Liver (tissue), 9 donors: ENCODE measurements around the gene CIDEB. TPM values are rescaled to one million over a fixed set of nuclear protein-coding genes. Genes with fewer than 3 reads are reported as not detected.

Source experiments
- DNase-seq: peaks from one replicate; pipeline ENCODE4 v3.0.0-alpha.2; 2017; ENCODE audit warnings: low spot score
- H3K27ac ChIP-seq, 2 donors: one replicate each; pipeline ENCODE4 v1.7.0; 2013; ENCODE audit warnings: inconsistent platforms in 2 of 2, low read length in 2 of 2, control low read depth in 1 of 2, low read depth in 1 of 2, mild to moderate bottlenecking in 1 of 2
- H3K27me3 ChIP-seq, 4 donors: one replicate each; pipeline versions ENCODE4 v1.6.1 to v1.7.0; 2013; ENCODE audit warnings: low read length in 3 of 4, inconsistent platforms in 1 of 4, mild to moderate bottlenecking in 1 of 4, moderate library complexity in 1 of 4; ENCODE audit not compliant: control insufficient read depth in 4 of 4, insufficient read depth in 4 of 4
- H3K36me3 ChIP-seq, 4 donors: one replicate each; pipeline versions ENCODE4 v1.6.1 to v1.7.0; 2013; ENCODE audit warnings: low read length in 3 of 4, mild to moderate bottlenecking in 3 of 4, low read depth in 1 of 4, moderate library complexity in 1 of 4; ENCODE audit not compliant: control insufficient read depth in 4 of 4, insufficient read depth in 3 of 4
- H3K4me1 ChIP-seq, 4 donors: one replicate each; pipeline versions ENCODE4 v1.6.1 to v1.7.0; 2013; ENCODE audit warnings: low read length in 3 of 4, mild to moderate bottlenecking in 3 of 4, moderate library complexity in 1 of 4; ENCODE audit not compliant: control insufficient read depth in 4 of 4, insufficient read depth in 4 of 4
- H3K4me3 ChIP-seq, 3 donors: one replicate each; pipeline versions ENCODE4 v1.6.1 to v1.7.0; 2013; ENCODE audit warnings: low read length in 3 of 3, control low read depth in 1 of 3, low read depth in 1 of 3, mild to moderate bottlenecking in 1 of 3
- H3K9ac ChIP-seq, 2 donors: one replicate each; pipeline ENCODE4 v1.7.0; 2013; ENCODE audit warnings: low read length in 2 of 2, mild to moderate bottlenecking in 2 of 2, moderate library complexity in 2 of 2, control low read depth in 1 of 2, low read depth in 1 of 2
- H3K9me3 ChIP-seq, 4 donors: one replicate each; pipeline versions ENCODE4 v1.6.1 to v1.7.0; 2013; ENCODE audit warnings: low read length in 3 of 4; ENCODE audit not compliant: control insufficient read depth in 4 of 4
- ATF3 ChIP-seq: IDR thresholded peaks from 2 replicates; pipeline ENCODE4 v1.6.1; 2016; ENCODE audit warnings: antibody characterized with exemption
- CTCF ChIP-seq: fragments of 150-350 bp; IDR thresholded peaks from 2 replicates; pipeline ENCODE4 v1.5.1; 2017; ENCODE audit warnings: improper control_type of control experiment, low read depth, low read length; ENCODE audit not compliant: missing input control
- EGR1 ChIP-seq, 2 donors: IDR thresholded peaks; 2 replicates each; pipeline ENCODE4 v1.6.1; 2016 to 2018; ENCODE audit warnings: antibody characterized with exemption in 2 of 2, low read depth in 2 of 2
- FOXA1 ChIP-seq: IDR thresholded peaks from 2 replicates; pipeline ENCODE4 v1.6.1; 2016; ENCODE audit warnings: antibody characterized with exemption
- FOXA2 ChIP-seq: IDR thresholded peaks from 2 replicates; pipeline ENCODE4 v1.6.1; 2016; ENCODE audit warnings: antibody characterized with exemption
- GABPA ChIP-seq, 2 donors: IDR thresholded peaks in 1 of 2; conservative IDR thresholded peaks in 1 of 2; 2 replicates each; pipeline ENCODE4 v1.6.1; 2016; ENCODE audit warnings: antibody characterized with exemption in 2 of 2, mild to moderate bottlenecking in 1 of 2, moderate library complexity in 1 of 2
- HNF4A ChIP-seq, 2 donors: conservative IDR thresholded peaks; 2 replicates each; pipeline ENCODE4 v1.6.1; 2016; ENCODE audit warnings: antibody characterized with exemption in 2 of 2, mild to moderate bottlenecking in 2 of 2
- HNF4G ChIP-seq: IDR thresholded peaks from 2 replicates; pipeline ENCODE4 v1.6.1; 2016; ENCODE audit warnings: antibody characterized with exemption
- JUND ChIP-seq, 2 donors: IDR thresholded peaks; 2 replicates each; pipeline ENCODE4 v1.6.1; 2016; ENCODE audit warnings: antibody characterized with exemption in 2 of 2
- RAD21 ChIP-seq, 2 donors: IDR thresholded peaks; 2 replicates each; pipeline ENCODE4 v1.6.1; 2016; ENCODE audit warnings: antibody characterized with exemption in 2 of 2, mild to moderate bottlenecking in 2 of 2
- REST ChIP-seq: IDR thresholded peaks from 2 replicates; pipeline ENCODE4 v1.6.1; 2016; ENCODE audit warnings: antibody characterized with exemption, mild to moderate bottlenecking
- SP1 ChIP-seq: IDR thresholded peaks from 2 replicates; pipeline ENCODE4 v1.6.1; 2018; ENCODE audit warnings: antibody characterized with exemption, mild to moderate bottlenecking
- TAF1 ChIP-seq: conservative IDR thresholded peaks from 2 replicates; pipeline ENCODE4 v1.6.1; 2016; ENCODE audit warnings: antibody characterized with exemption, mild to moderate bottlenecking
- ZBTB33 ChIP-seq: IDR thresholded peaks from 2 replicates; pipeline ENCODE4 v1.6.1; 2016; ENCODE audit warnings: antibody characterized with exemption
- WGBS: extraction: QIAGEN DNeasy Blood & Tissue Kit; methylation state at CpG from one replicate; pipeline ENCODE4 v1.1.7; 2013; 5-methylcytosine and 5-hydroxymethylcytosine counted together
- polyA plus RNA-seq, 2 donors: library from polyadenylated mRNA; stranded (reverse) in 1 of 2; unstranded in 1 of 2; fragments of 200-250 nt in 1 of 2; fragments of >200 nt in 1 of 2; fragmentation: Nextera tagmentation in 1 of 2; extraction: Ambion mirVana in 1 of 2; gene quantifications; one replicate each; pipeline versions ENCODE4 v1.2.1 to v1.2.3, GENCODE V29; 2013 to 2015
- total RNA-seq, 2 donors: library from RNA; depleted of rRNA; stranded (reverse); fragments of >200 nt; gene quantifications; one replicate each; pipeline ENCODE4 v1.2.3, GENCODE V29; 2014
- TF ChIP-seq, protein P1 (sequence below): IDR thresholded peaks from 2 replicates; pipeline ENCODE4 v1.6.1; 2016; ENCODE audit warnings: antibody characterized with exemption
- donor health status: healthy.
- donor health status: healthy.
- donor health status: healthy.
- donor health status: healthy.
- donor health status: healthy.

Gene CIDEB
- total and polyA plus RNA-seq, 4 donors, result 32.1 to 312 (median 159) TPM

GRCh38 chr14:24262821-24263733 lies 44.7 kb downstream of the CIDEB start, which contains the start of gene TGM1:
TGM1 (minus strand) TSS chr14:24263177; CDS start chr14:24262352, 825 bp downstream.
- Histone ChIP-seq H3K9ac (no peak within 1 kb of the TSS), H3K4me1 (no peaks in the 10 kb centered on the region), H3K27me3 (no peaks in the 10 kb centered on the region), H3K27ac (no peak within 1 kb of the TSS), H3K4me3 (no peak within 1 kb of the TSS), H3K9me3 (no peaks in the 10 kb centered on the region), H3K36me3 (peaks cover 0 to 34% (median 8%) of the 10 kb centered on the region in 4 donors)
- no peak for DNase-seq
- WGBS, result 93% methylated on average over 14 of the region's 14 CpGs
- TF ChIP-seq HNF4A (conservative IDR thresholded peaks at IDR 0.05) (no peak), TAF1 (no peak), JUND (IDR thresholded peaks at IDR 0.05) (no peak), ATF3 (no peak), FOXA2 (no peak), GABPA (IDR thresholded peaks at IDR 0.05 in 1 of 2, conservative IDR thresholded peaks at IDR 0.05 in 1 of 2) (no peak), CTCF (no peak), EGR1 (IDR thresholded peaks at IDR 0.05; ENCODE audit: low read depth in 2 of 2) (no peak), ZBTB33 (no peak), HNF4G (no peak)

DNA sequence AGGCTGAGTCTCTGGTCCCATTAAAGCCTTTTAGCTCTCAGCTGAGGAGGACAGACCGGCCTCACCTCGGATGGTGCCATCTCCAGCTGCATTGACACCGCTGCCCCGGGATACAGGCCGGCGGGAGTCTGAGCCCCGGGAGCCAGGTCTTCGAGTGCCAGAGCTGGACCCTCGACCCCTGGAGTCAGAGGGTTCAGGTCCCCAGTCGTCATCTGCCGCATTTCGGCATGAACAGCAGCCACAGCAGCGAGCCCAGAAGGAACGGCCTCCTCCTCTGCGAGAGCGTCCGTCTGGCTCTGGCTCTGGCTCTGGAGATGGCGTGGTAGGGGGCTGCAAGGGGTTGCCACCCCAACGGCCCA lies 45.8 kb downstream of the CIDEB start:
- TF ChIP-seq ZBTB33 (no peak), ATF3 (no peak), SP1 (no peak), FOXA1 (no peak), RAD21 (IDR thresholded peaks at IDR 0.05) (no peak), JUND (IDR thresholded peaks at IDR 0.05) (no peak), HNF4A (conservative IDR thresholded peaks at IDR 0.05) (no peak), GABPA (IDR thresholded peaks at IDR 0.05 in 1 of 2, conservative IDR thresholded peaks at IDR 0.05 in 1 of 2) (no peak), EGR1 (IDR thresholded peaks at IDR 0.05; ENCODE audit: low read depth in 2 of 2) (no peak), HNF4G (no peak), TAF1 (no peak), CTCF (no peak), FOXA2 (no peak), REST (no peak)
- TF ChIP-seq, protein P1, sequence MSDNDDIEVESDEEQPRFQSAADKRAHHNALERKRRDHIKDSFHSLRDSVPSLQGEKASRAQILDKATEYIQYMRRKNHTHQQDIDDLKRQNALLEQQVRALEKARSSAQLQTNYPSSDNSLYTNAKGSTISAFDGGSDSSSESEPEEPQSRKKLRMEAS, result no peak
- DNase-seq, result no peak
- 94% methylated on average over 19 of the region's 19 CpGs for WGBS

More for the DNA sequence above, 45.8 kb downstream of the CIDEB start:
- peaks cover 0 to 23% (median 3%) of the 10 kb centered on the region in 4 donors for H3K36me3 ChIP-seq
- no peak overlapping the region for H3K27ac ChIP-seq
- H3K9ac ChIP-seq, result no peak overlapping the region
- H3K4me3 ChIP-seq, result no peak overlapping the region
- no peaks in the 10 kb centered on the region for H3K4me1 ChIP-seq
- H3K27me3 ChIP-seq, result no peaks in the 10 kb centered on the region
- no peaks in the 10 kb centered on the region for H3K9me3 ChIP-seq
